ENCODE data around the gene AWAT2. TPM values are rescaled to one million over a fixed set of nuclear protein-coding genes. Genes with fewer than 3 reads are reported as not detected.
"Not testable (repeated sequence)": the region's sequence is repeated elsewhere in the genome, so short reads cannot be mapped to it uniquely, and the experiment has no call there.

Gene AWAT2
- total RNA-seq, 1 donor from 2014 or later, result not detected

- Histone ChIP-seq H3K4me3 (ENCODE audit: low read length in 3 of 3) (no peak overlapping the region), H3K27me3 (ENCODE audit: control insufficient read depth in 3 of 3, insufficient read depth in 3 of 3, low read length in 3 of 3) (peaks cover 0 to 7% (median 0%) of the 10 kb centered on the region in 3 donors), H3K36me3 (ENCODE audit: control insufficient read depth in 3 of 3, insufficient read depth in 3 of 3, low read length in 3 of 3) (no peaks in the 10 kb centered on the region), H3K9me3 (ENCODE audit: control insufficient read depth in 3 of 3, low read length in 3 of 3) (no peaks in the 10 kb centered on the region), H3K27ac (ENCODE audit: low read depth, low read length) (no peak overlapping the region), H3K9ac (ENCODE audit: low read depth in 1 of 3, low read length in 3 of 3) (no peak overlapping the region), H3K4me1 (ENCODE audit: control insufficient read depth in 3 of 3, insufficient read depth in 3 of 3, low read length in 3 of 3) (peaks cover 6 to 10% (median 7%) of the 10 kb centered on the region in 3 donors)
Observed at GRCh38 chrX:70009049-70009448, 40.7 kb downstream of the AWAT2 start.

GRCh38 chrX:70007946-70008345 is 41.8 kb downstream of the AWAT2 start:
- Histone ChIP-seq H3K9ac (ENCODE audit: low read depth in 1 of 3, low read length in 3 of 3) (no peak overlapping the region), H3K27ac (ENCODE audit: low read depth, low read length) (no peak overlapping the region), H3K36me3 (ENCODE audit: control insufficient read depth in 3 of 3, insufficient read depth in 3 of 3, low read length in 3 of 3) (no peaks in the 10 kb centered on the region), H3K4me3 (ENCODE audit: low read length in 3 of 3) (no peak overlapping the region), H3K9me3 (ENCODE audit: control insufficient read depth in 3 of 3, low read length in 3 of 3) (no peaks in the 10 kb centered on the region), H3K4me1 (ENCODE audit: control insufficient read depth in 3 of 3, insufficient read depth in 3 of 3, low read length in 3 of 3) (peaks cover 0 to under 1% (median under 1%) of the 10 kb centered on the region in 3 donors), H3K27me3 (ENCODE audit: control insufficient read depth in 3 of 3, insufficient read depth in 3 of 3, low read length in 3 of 3) (peaks cover 0 to 7% (median 0%) of the 10 kb centered on the region in 3 donors)

- no peaks in the 10 kb centered on the region for H3K9me3 ChIP-seq (ENCODE audit: control insufficient read depth in 3 of 3, low read length in 3 of 3)
- H3K27me3 ChIP-seq (ENCODE audit: control insufficient read depth in 3 of 3, insufficient read depth in 3 of 3, low read length in 3 of 3), result no peaks in the 10 kb centered on the region
- H3K4me3 ChIP-seq (ENCODE audit: low read length in 3 of 3), result no peak overlapping the region
- H3K27ac ChIP-seq (ENCODE audit: low read depth, low read length), result no peak overlapping the region
- H3K4me1 ChIP-seq (ENCODE audit: control insufficient read depth in 3 of 3, insufficient read depth in 3 of 3, low read length in 3 of 3), result no peaks in the 10 kb centered on the region
- no peak overlapping the region for H3K9ac ChIP-seq (ENCODE audit: low read depth in 1 of 3, low read length in 3 of 3)
- H3K36me3 ChIP-seq (ENCODE audit: control insufficient read depth in 3 of 3, insufficient read depth in 3 of 3, low read length in 3 of 3), result no peaks in the 10 kb centered on the region
Observed at GRCh38 chrX:70001708-70002341, 47.9 kb downstream of the AWAT2 start.

GRCh38 chrX:70001269-70001668 is 48.5 kb downstream of the AWAT2 start:
- Histone ChIP-seq H3K4me1 (ENCODE audit: control insufficient read depth in 3 of 3, insufficient read depth in 3 of 3, low read length in 3 of 3) (no peaks in the 10 kb centered on the region), H3K4me3 (ENCODE audit: low read length in 3 of 3) (no peak overlapping the region), H3K9ac (ENCODE audit: low read depth in 1 of 3, low read length in 3 of 3) (no peak overlapping the region), H3K27me3 (ENCODE audit: control insufficient read depth in 3 of 3, insufficient read depth in 3 of 3, low read length in 3 of 3) (no peaks in the 10 kb centered on the region), H3K36me3 (ENCODE audit: control insufficient read depth in 3 of 3, insufficient read depth in 3 of 3, low read length in 3 of 3) (no peaks in the 10 kb centered on the region), H3K27ac (ENCODE audit: low read depth, low read length) (no peak overlapping the region), H3K9me3 (ENCODE audit: control insufficient read depth in 3 of 3, low read length in 3 of 3) (no peaks in the 10 kb centered on the region)

- H3K4me3 ChIP-seq (ENCODE audit: low read length in 3 of 3); H3K4me1 ChIP-seq (ENCODE audit: control insufficient read depth in 3 of 3, insufficient read depth in 3 of 3, low read length in 3 of 3); H3K36me3 ChIP-seq (ENCODE audit: control insufficient read depth in 3 of 3, insufficient read depth in 3 of 3, low read length in 3 of 3); H3K27ac ChIP-seq (ENCODE audit: low read depth, low read length); H3K27me3 ChIP-seq (ENCODE audit: control insufficient read depth in 3 of 3, insufficient read depth in 3 of 3, low read length in 3 of 3); H3K9ac ChIP-seq (ENCODE audit: low read depth in 1 of 3, low read length in 3 of 3); H3K9me3 ChIP-seq (ENCODE audit: control insufficient read depth in 3 of 3, low read length in 3 of 3): not testable (repeated sequence)
Observed at GRCh38 chrX:69998299-69998698, 51.4 kb downstream of the AWAT2 start.

GRCh38 chrX:69996113-69996468 is 53.6 kb downstream of the AWAT2 start:
- H3K9me3 ChIP-seq (ENCODE audit: control insufficient read depth in 3 of 3, low read length in 3 of 3), result no peaks in the 10 kb centered on the region
- H3K36me3 ChIP-seq (ENCODE audit: control insufficient read depth in 3 of 3, insufficient read depth in 3 of 3, low read length in 3 of 3), result no peaks in the 10 kb centered on the region
- no peaks in the 10 kb centered on the region for H3K27me3 ChIP-seq (ENCODE audit: control insufficient read depth in 3 of 3, insufficient read depth in 3 of 3, low read length in 3 of 3)
- H3K27ac ChIP-seq (ENCODE audit: low read depth, low read length), result no peak overlapping the region
- no peak overlapping the region for H3K9ac ChIP-seq (ENCODE audit: low read depth in 1 of 3, low read length in 3 of 3)
- H3K4me3 ChIP-seq (ENCODE audit: low read length in 3 of 3), result no peak overlapping the region
- peaks cover 0 to 5% (median 0%) of the 10 kb centered on the region in 3 donors for H3K4me1 ChIP-seq (ENCODE audit: control insufficient read depth in 3 of 3, insufficient read depth in 3 of 3, low read length in 3 of 3)

- no peak overlapping the region for H3K4me3 ChIP-seq (ENCODE audit: low read length in 3 of 3)
- no peaks in the 10 kb centered on the region for H3K27me3 ChIP-seq (ENCODE audit: control insufficient read depth in 3 of 3, insufficient read depth in 3 of 3, low read length in 3 of 3)
- H3K36me3 ChIP-seq (ENCODE audit: control insufficient read depth in 3 of 3, insufficient read depth in 3 of 3, low read length in 3 of 3), result no peaks in the 10 kb centered on the region
- H3K9me3 ChIP-seq (ENCODE audit: control insufficient read depth in 3 of 3, low read length in 3 of 3), result no peaks in the 10 kb centered on the region
- H3K9ac ChIP-seq (ENCODE audit: low read depth in 1 of 3, low read length in 3 of 3), result no peak overlapping the region
- H3K27ac ChIP-seq (ENCODE audit: low read depth, low read length), result no peak overlapping the region
- peaks cover 0 to 5% (median 0%) of the 10 kb centered on the region in 3 donors for H3K4me1 ChIP-seq (ENCODE audit: control insufficient read depth in 3 of 3, insufficient read depth in 3 of 3, low read length in 3 of 3)
Observed at GRCh38 chrX:69995362-69996112, 54.2 kb downstream of the AWAT2 start.

GRCh38 chrX:69993494-69993893 is 56.2 kb downstream of the AWAT2 start:
- Histone ChIP-seq H3K4me3 (ENCODE audit: low read length in 3 of 3) (no peak overlapping the region), H3K36me3 (ENCODE audit: control insufficient read depth in 3 of 3, insufficient read depth in 3 of 3, low read length in 3 of 3) (no peaks in the 10 kb centered on the region), H3K27me3 (ENCODE audit: control insufficient read depth in 3 of 3, insufficient read depth in 3 of 3, low read length in 3 of 3) (no peaks in the 10 kb centered on the region), H3K9ac (ENCODE audit: low read depth in 1 of 3, low read length in 3 of 3) (no peak overlapping the region), H3K4me1 (ENCODE audit: control insufficient read depth in 3 of 3, insufficient read depth in 3 of 3, low read length in 3 of 3) (peaks cover 0 to 5% (median 0%) of the 10 kb centered on the region in 3 donors), H3K9me3 (ENCODE audit: control insufficient read depth in 3 of 3, low read length in 3 of 3) (no peaks in the 10 kb centered on the region), H3K27ac (ENCODE audit: low read depth, low read length) (no peak overlapping the region)

- H3K36me3 ChIP-seq (ENCODE audit: control insufficient read depth in 3 of 3, insufficient read depth in 3 of 3, low read length in 3 of 3), result no peaks in the 10 kb centered on the region
- no peaks in the 10 kb centered on the region for H3K9me3 ChIP-seq (ENCODE audit: control insufficient read depth in 3 of 3, low read length in 3 of 3)
- no peak overlapping the region for H3K9ac ChIP-seq (ENCODE audit: low read depth in 1 of 3, low read length in 3 of 3)
- no peaks in the 10 kb centered on the region for H3K27me3 ChIP-seq (ENCODE audit: control insufficient read depth in 3 of 3, insufficient read depth in 3 of 3, low read length in 3 of 3)
- H3K27ac ChIP-seq (ENCODE audit: low read depth, low read length), result no peak overlapping the region
- H3K4me1 ChIP-seq (ENCODE audit: control insufficient read depth in 3 of 3, insufficient read depth in 3 of 3, low read length in 3 of 3), result peaks cover 0 to 5% (median 0%) of the 10 kb centered on the region in 3 donors
- H3K4me3 ChIP-seq (ENCODE audit: low read length in 3 of 3), result no peak overlapping the region
Observed at GRCh38 chrX:69991685-69992084, 58.1 kb downstream of the AWAT2 start.
